GM12878 (cell line): Measurements from ENCODE around the gene POLR3G. TPM values are rescaled to one million over a fixed set of nuclear protein-coding genes. Genes with fewer than 3 reads are reported as not detected.

ENCODE experiments used
- ATAC-seq: fragments of 200-7000 bp; cut with Tn5 transposase; 3 replicates; pipeline ENCODE4 v1.9.1; 2020; ENCODE audit warnings: mild to moderate bottlenecking, moderate library complexity
- BruUV-seq: library from RNA; stranded (reverse); fragments of 400-500 nt; replicated peaks from 2 replicates; lab custom pipeline; 2021; lab: Mats Ljungman, UMichigan
- CTCF ChIA-PET: fragments of 300-600 bp; sonication (Branson Sonifier 250); formaldehyde crosslinking; extraction: SDS; loops from one replicate; lab custom pipeline; 2021; ENCODE audit warnings: inconsistent platforms; lab: Yijun Ruan, JAX
- POLR2A ChIA-PET: fragments of 350-600 bp; formaldehyde crosslinking; extraction: SDS; loops from one replicate; lab custom pipeline; 2021; ENCODE audit warnings: inconsistent platforms; lab: Charles Lee
- RAD21 ChIA-PET: fragments of 300-600 bp; sonication (Branson Sonifier 250); formaldehyde crosslinking; loops from one replicate; lab custom pipeline; 2023; ENCODE audit warnings: antibody characterized with exemption; ENCODE audit not compliant: unreplicated experiment; lab: Charles Lee
- SMC1A ChIA-PET: fragments of 300-600 bp; sonication (Branson Sonifier 250); formaldehyde crosslinking; loops from one replicate; lab custom pipeline; 2023; ENCODE audit not compliant: unreplicated experiment, uncharacterized antibody; lab: Charles Lee
- DNase-seq: peaks from one replicate; pipeline ENCODE4 v3.0.0-alpha.2; 2011; ENCODE audit warnings: low read depth, low spot score
- FAIRE-seq: peaks from 3 replicates; lab custom pipeline; 2011; peaks lifted over from hg19 to GRCh38; lab: Jason Lieb, UNC
- H2AFZ ChIP-seq: 2 replicates; pipeline ENCODE4 v1.6.0; 2011; ENCODE audit warnings: low read depth, low read length, control low read depth; ENCODE audit not compliant: control insufficient read depth
- H3K27ac ChIP-seq: 2 replicates; pipeline ENCODE4 v1.5.1; 2011; ENCODE audit warnings: control low read depth; ENCODE audit not compliant: control insufficient read depth, insufficient read depth
- H3K27me3 ChIP-seq, 2 experiments: replicated peaks in 1 of 2; 2 replicates each; pipeline versions ENCODE4 v1.6.0 to v1.6.1; 2011; ENCODE audit warnings: low read length in 1 of 2; ENCODE audit not compliant: control insufficient read depth in 2 of 2, insufficient read depth in 2 of 2
- H3K36me3 ChIP-seq, 2 experiments: 2 replicates each; pipeline ENCODE4 v1.5.1; 2011; ENCODE audit warnings: low read length in 1 of 2; ENCODE audit not compliant: control insufficient read depth in 2 of 2, insufficient read depth in 2 of 2
- H3K4me1 ChIP-seq: 2 replicates; pipeline ENCODE4 v1.6.1; 2011; ENCODE audit warnings: mild to moderate bottlenecking, low read length, moderate library complexity, mixed read lengths; ENCODE audit not compliant: control insufficient read depth, insufficient read depth
- H3K4me2 ChIP-seq: 2 replicates; pipeline ENCODE4 v1.6.0; 2011; ENCODE audit warnings: control low read depth; ENCODE audit not compliant: control insufficient read depth, insufficient read depth
- H3K4me3 ChIP-seq: fragments of 200-600 bp; sonication (generic); 2 replicates; pipeline ENCODE4 v1.5.1; 2016
- H3K79me2 ChIP-seq: 2 replicates; pipeline ENCODE4 v1.6.0; 2011; ENCODE audit warnings: low read length; ENCODE audit not compliant: control insufficient read depth, insufficient read depth
- H3K9ac ChIP-seq: 2 replicates; pipeline ENCODE4 v1.8.0; 2011; ENCODE audit warnings: low read length, control low read depth, mixed read lengths; ENCODE audit not compliant: control insufficient read depth, insufficient read depth
- H3K9me3 ChIP-seq: replicated peaks from 3 replicates; pipeline ENCODE4 v1.5.1; 2011; ENCODE audit warnings: mild to moderate bottlenecking, low read length; ENCODE audit not compliant: control insufficient read depth, insufficient read depth
- H4K20me1 ChIP-seq: 2 replicates; pipeline ENCODE4 v1.6.0; 2011; ENCODE audit not compliant: control insufficient read depth, insufficient read depth
- ASH2L ChIP-seq: fragments of 300-600, 200-600 bp; sonication (generic); IDR thresholded peaks from 2 replicates; pipeline ENCODE4 v1.6.1; 2017; ENCODE audit warnings: low read depth, mild to moderate bottlenecking, borderline replicate concordance
- ATF2 ChIP-seq: IDR thresholded peaks from 2 replicates; pipeline ENCODE4 v1.6.1; 2012; ENCODE audit warnings: low read length, inconsistent platforms
- BACH1 ChIP-seq: fragments of 450-650 bp; IDR thresholded peaks from 2 replicates; pipeline ENCODE4 v1.6.1; 2017; ENCODE audit warnings: mild to moderate bottlenecking, borderline replicate concordance
- EP300 ChIP-seq, 2 experiments: fragments of 150-350 bp in 1 of 2; IDR thresholded peaks; 2 replicates each; pipeline ENCODE4 v1.6.1; 2011 to 2012; ENCODE audit warnings: low read depth in 2 of 2, low read length in 2 of 2, borderline replicate concordance in 1 of 2, improper control_type of control experiment in 1 of 2, inconsistent platforms in 1 of 2; ENCODE audit not compliant: control insufficient read depth in 1 of 2
- JUND ChIP-seq: IDR thresholded peaks from 2 replicates; pipeline ENCODE4 v1.6.1; 2012; ENCODE audit warnings: low read depth, mild to moderate bottlenecking, low read length, improper control_type of control experiment, moderate library complexity
- PAX5 ChIP-seq: IDR thresholded peaks from 2 replicates; pipeline ENCODE4 v1.6.1; 2011; ENCODE audit warnings: low read depth, low read length, borderline replicate concordance
- SPI1 ChIP-seq: IDR thresholded peaks from 2 replicates; pipeline ENCODE4 v1.6.1; 2011; ENCODE audit warnings: low read depth, mild to moderate bottlenecking, low read length, moderate library complexity, borderline replicate concordance; ENCODE audit not compliant: insufficient read depth
- SUZ12 ChIP-seq: fragments of 200-600 bp; sonication (generic); IDR thresholded peaks from one replicate; pipeline ENCODE4 v1.6.1; 2018; ENCODE audit warnings: antibody characterized with exemption, mild to moderate bottlenecking; ENCODE audit not compliant: unreplicated experiment
- ZBTB33 ChIP-seq: fragments of 450-650 bp; IDR thresholded peaks from 2 replicates; pipeline ENCODE4 v1.6.1; 2017; ENCODE audit warnings: mild to moderate bottlenecking
- ZNF207 ChIP-seq: fragments of 450-650 bp; IDR thresholded peaks from 2 replicates; pipeline ENCODE4 v1.6.1; 2014; ENCODE audit warnings: antibody characterized with exemption, mild to moderate bottlenecking, borderline replicate concordance
- WGBS: methylation state at CpG from one replicate; pipeline ENCODE4 v1.1.6; 2016; ENCODE audit warnings: low lambda C conversion rate; ENCODE audit not compliant: insufficient replicate concordance, insufficient coverage; ENCODE audit errors: missing lambda C conversion rate; 5-methylcytosine and 5-hydroxymethylcytosine counted together
- in situ Hi-C: fragments of 300-500 bp; cut with MboI; formaldehyde crosslinking; loops from 9 replicates; pipeline ENCODE4 v1.14.3; 2018; ENCODE audit warnings: mixed read lengths
- intact Hi-C: fragments of 100-400 bp; cut with micrococcal nuclease; formaldehyde crosslinking; loops from one replicate; pipeline ENCODE4 v1.14.2; 2022; ENCODE audit not compliant: unreplicated experiment
- polyA plus RNA-seq, 11 experiments: library from polyadenylated mRNA; depleted of rRNA in 4 of 11; unstranded in 6 of 11; stranded (reverse) in 5 of 11; fragments of >200 nt; fragmentation: Nextera tagmentation in 4 of 11; fragmentation: Illumina TruSeq in 1 of 11; extraction: Ambion mirVana in 4 of 11; extraction: Trizol in 1 of 11; gene quantifications; 1 replicate in 1 of 11; 2 replicates in 10 of 11; pipeline versions ENCODE4 v1.2.1 to v1.2.3, GENCODE V29; 2011 to 2016; ENCODE audit warnings: inconsistent platforms in 2 of 11, missing spikeins in 2 of 11, low read depth in 1 of 11
- total RNA-seq, 4 experiments: library from RNA; depleted of rRNA in 3 of 4; stranded (reverse); fragments of >200 nt in 3 of 4; fragmentation: Illumina TruSeq in 1 of 4; extraction: Trizol in 1 of 4; gene quantifications; 2 replicates each; pipeline versions ENCODE4 v1.2.1 to v1.2.3, GENCODE V29; 2013 to 2021
- TF ChIP-seq, protein P1 (sequence below): fragments of 450-650 bp; IDR thresholded peaks from 2 replicates; pipeline ENCODE4 v1.6.1; 2014; ENCODE audit warnings: mild to moderate bottlenecking

Gene POLR3G
- total and polyA plus RNA-seq, 10 of the 15 experiments (the other 5 are each of a cell fraction or from before 2014, with no cell fraction given), result 15.2 to 50.9 (median 27.5) TPM

DNA sequence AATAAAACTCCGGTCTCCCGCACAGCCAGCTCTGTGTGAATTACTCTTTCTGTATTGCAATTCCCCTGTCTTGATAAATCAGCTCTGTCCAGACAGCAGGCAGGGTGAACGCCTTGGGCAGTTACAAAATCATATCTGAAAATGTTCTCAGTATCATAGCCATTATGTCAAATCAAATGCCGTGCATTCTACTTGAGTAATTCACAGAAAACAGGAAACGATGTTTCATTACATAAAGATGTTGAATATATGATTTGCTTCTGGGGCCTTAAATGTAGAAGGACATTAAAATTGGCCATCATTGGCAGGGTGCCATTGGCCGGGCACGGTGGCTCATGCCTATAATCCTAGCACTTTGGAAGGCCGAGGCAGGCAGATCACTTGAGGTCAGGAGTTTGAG is 8.5 kb downstream of the POLR3G start:
- RAD21 ChIA-PET, result no interaction called here
- WGBS, result 96% methylated on average over 8 of the region's 8 CpGs
- no peak overlapping the region for H3K9ac ChIP-seq

DNA sequence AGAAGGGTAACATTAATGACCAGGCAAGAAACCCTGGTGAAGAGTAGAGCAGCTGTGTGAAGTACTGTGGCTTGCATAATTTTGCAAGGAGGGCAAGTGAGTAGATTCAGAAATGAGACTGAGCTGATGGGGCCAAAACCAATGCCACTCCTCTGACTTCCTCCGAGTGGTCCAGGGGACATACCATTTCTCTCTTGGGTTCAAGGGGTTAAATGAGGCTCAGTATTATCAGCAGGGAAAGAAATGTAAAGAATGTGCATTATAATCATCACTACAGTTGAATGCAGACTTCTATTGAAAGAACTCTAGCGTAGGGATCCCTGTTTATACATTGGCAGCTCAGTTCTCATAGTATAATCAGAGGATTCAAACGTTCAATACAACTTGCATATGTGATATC is 9.9 kb downstream of the POLR3G start:
- Histone ChIP-seq H3K9ac (no peak overlapping the region), H3K4me2 (no peak overlapping the region), H3K36me3 (peaks cover 1 to 3% of the 10 kb centered on the region in 2 experiments; a peak in 2 of 4 replicates), H3K9me3 (no peaks in the 10 kb centered on the region), H3K4me3 (no peak overlapping the region), H4K20me1 (no peaks in the 10 kb centered on the region), H3K4me1 (no peaks in the 10 kb centered on the region), H3K27ac (no peak overlapping the region), H3K79me2 (no peaks in the 10 kb centered on the region), H2AFZ (no peak overlapping the region), H3K27me3 (no peaks in the 10 kb centered on the region)
- ChIA-PET POLR2A (no interaction called here), RAD21 (no interaction called here), CTCF (no interaction called here), SMC1A (interaction anchor here (1.0 kb wide), 1 partner anchor 13 kb away, joined by 3 read pairs; no protein-coding TSS in a partner anchor)
- no TSS peak for BruUV-seq
- intact Hi-C loops, result no loop called here
- in situ Hi-C loops, result no loop called here
- WGBS, result 98% methylated on average over 3 of the region's 3 CpGs
- ATAC-seq, result no peak
- no peak for FAIRE-seq
- DNase-seq, result no peak
- no peak for TF ChIP-seq EP300 (IDR thresholded peaks at IDR 0.05; ENCODE audit: borderline replicate concordance in 1 of 2, control insufficient read depth in 1 of 2, low read depth in 2 of 2, low read length in 2 of 2)
- no peak for TF ChIP-seq SPI1
- no peak for TF ChIP-seq ZBTB33
- no peak for TF ChIP-seq ZNF207
- TF ChIP-seq, protein P1, sequence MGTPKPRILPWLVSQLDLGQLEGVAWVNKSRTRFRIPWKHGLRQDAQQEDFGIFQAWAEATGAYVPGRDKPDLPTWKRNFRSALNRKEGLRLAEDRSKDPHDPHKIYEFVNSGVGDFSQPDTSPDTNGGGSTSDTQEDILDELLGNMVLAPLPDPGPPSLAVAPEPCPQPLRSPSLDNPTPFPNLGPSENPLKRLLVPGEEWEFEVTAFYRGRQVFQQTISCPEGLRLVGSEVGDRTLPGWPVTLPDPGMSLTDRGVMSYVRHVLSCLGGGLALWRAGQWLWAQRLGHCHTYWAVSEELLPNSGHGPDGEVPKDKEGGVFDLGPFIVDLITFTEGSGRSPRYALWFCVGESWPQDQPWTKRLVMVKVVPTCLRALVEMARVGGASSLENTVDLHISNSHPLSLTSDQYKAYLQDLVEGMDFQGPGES, result no peak
- no peak for TF ChIP-seq PAX5
- TF ChIP-seq JUND, result no peak
- no peak for TF ChIP-seq SUZ12
- no peak for TF ChIP-seq BACH1

More for the DNA sequence above, 8.5 kb downstream of the POLR3G start:
- ChIA-PET POLR2A (no interaction called here), SMC1A (interaction anchor here (1.0 kb wide), 1 partner anchor 11 kb away, joined by 3 read pairs; no protein-coding TSS in a partner anchor), CTCF (interaction anchor here (0.6 kb wide), 1 partner anchor 14 kb away, joined by 5 read pairs; no protein-coding TSS in a partner anchor)
- Histone ChIP-seq H3K4me1 (no peaks in the 10 kb centered on the region), H4K20me1 (no peaks in the 10 kb centered on the region), H3K79me2 (no peaks in the 10 kb centered on the region), H3K27me3 (no peaks in the 10 kb centered on the region), H2AFZ (no peak overlapping the region), H3K27ac (no peak overlapping the region), H3K36me3 (peaks cover 1 to 3% of the 10 kb centered on the region in 2 experiments; a peak in 2 of 4 replicates), H3K4me3 (no peak overlapping the region), H3K9me3 (no peaks in the 10 kb centered on the region), H3K4me2 (no peak overlapping the region)
- DNase-seq (no peak), ATAC-seq (no peak), FAIRE-seq (no peak)
- intact Hi-C loops (no loop called here), in situ Hi-C loops (no loop called here)
- TF ChIP-seq ATF2 (no peak), ASH2L (no peak)
- BruUV-seq, result no TSS peak
